H9 (cell line): ENCODE measurements around the gene ZNF578. TPM values are rescaled to one million over a fixed set of nuclear protein-coding genes. Genes with fewer than 3 reads are reported as not detected.
"Not testable (repeated sequence)": the region's sequence is repeated elsewhere in the genome, so short reads cannot be mapped to it uniquely, and the experiment has no call there.

Source experiments
- DNase-seq: peaks from one replicate; pipeline ENCODE4 v3.0.0-alpha.2; 2017
- H2AFZ ChIP-seq: one replicate; pipeline ENCODE4 v1.6.1; 2013; ENCODE audit warnings: mild to moderate bottlenecking, low read length, control low read depth, moderate library complexity
- H2AK5ac ChIP-seq: 2 replicates; pipeline ENCODE4 v1.6.1; 2013; ENCODE audit warnings: low read length, control low read depth, mixed read lengths; ENCODE audit not compliant: insufficient read length
- H2BK120ac ChIP-seq: one replicate; pipeline ENCODE4 v1.6.1; 2013; ENCODE audit warnings: low read depth, mild to moderate bottlenecking, low read length, control low read depth, inconsistent platforms; ENCODE audit not compliant: poor library complexity, severe bottlenecking
- H2BK12ac ChIP-seq: 2 replicates; pipeline ENCODE4 v1.6.1; 2013; ENCODE audit warnings: low read length, control low read depth, mixed read lengths, low read depth; ENCODE audit not compliant: insufficient read length
- H2BK15ac ChIP-seq: 2 replicates; pipeline ENCODE4 v1.6.1; 2013; ENCODE audit warnings: low read depth, low read length, control low read depth
- H2BK20ac ChIP-seq: one replicate; pipeline ENCODE4 v1.6.1; 2013; ENCODE audit warnings: low read depth, mild to moderate bottlenecking, low read length, control low read depth, inconsistent platforms; ENCODE audit not compliant: poor library complexity, severe bottlenecking
- H2BK5ac ChIP-seq: 2 replicates; pipeline ENCODE4 v1.6.1; 2013; ENCODE audit warnings: low read length, control low read depth, mixed read lengths; ENCODE audit not compliant: insufficient read length
- H3K14ac ChIP-seq: 2 replicates; pipeline ENCODE4 v1.6.1; 2013; ENCODE audit warnings: low read length, control low read depth; ENCODE audit not compliant: insufficient read depth
- H3K18ac ChIP-seq: 2 replicates; pipeline ENCODE4 v1.6.1; 2013; ENCODE audit warnings: low read depth, mild to moderate bottlenecking, mixed read lengths, low read length, control low read depth; ENCODE audit not compliant: insufficient read length
- H3K23ac ChIP-seq: 2 replicates; pipeline ENCODE4 v1.6.1; 2013; ENCODE audit warnings: low read length, control low read depth, mixed read lengths, low read depth; ENCODE audit not compliant: insufficient read length
- H3K23me2 ChIP-seq: 2 replicates; pipeline ENCODE4 v1.6.1; 2013; ENCODE audit warnings: low read depth, mild to moderate bottlenecking, mixed read lengths, low read length, control low read depth; ENCODE audit not compliant: insufficient read length, poor library complexity, severe bottlenecking
- H3K27ac ChIP-seq: 2 replicates; pipeline ENCODE4 v1.5.1; 2013; ENCODE audit warnings: low read length, control low read depth, mixed read lengths, low read depth; ENCODE audit not compliant: insufficient read length
- H3K27me3 ChIP-seq: 2 replicates; pipeline ENCODE4 v1.6.1; 2013; ENCODE audit warnings: low read length, control low read depth, inconsistent platforms; ENCODE audit not compliant: insufficient read depth
- H3K4ac ChIP-seq: 2 replicates; pipeline ENCODE4 v1.6.1; 2013; ENCODE audit warnings: low read depth, mild to moderate bottlenecking, control low read depth, inconsistent platforms, low read length, moderate library complexity
- H3K4me1 ChIP-seq: 2 replicates; pipeline ENCODE4 v1.6.1; 2013; ENCODE audit warnings: low read length, control low read depth, inconsistent platforms; ENCODE audit not compliant: insufficient read depth
- H3K4me2 ChIP-seq: 2 replicates; pipeline ENCODE4 v1.6.1; 2013; ENCODE audit warnings: low read length, control low read depth, mixed read lengths; ENCODE audit not compliant: insufficient read length, insufficient read depth
- H3K56ac ChIP-seq: 2 replicates; pipeline ENCODE4 v1.6.1; 2013; ENCODE audit warnings: low read depth, mild to moderate bottlenecking, mixed read lengths, low read length, control low read depth; ENCODE audit not compliant: insufficient read length
- H3K79me1 ChIP-seq: 2 replicates; pipeline ENCODE4 v1.6.1; 2013; ENCODE audit warnings: low read depth, mild to moderate bottlenecking, moderate library complexity, low read length, control low read depth, inconsistent platforms; ENCODE audit not compliant: insufficient read depth, poor library complexity, severe bottlenecking
- H3K79me2 ChIP-seq: 2 replicates; pipeline ENCODE4 v1.6.1; 2013; ENCODE audit warnings: low read length, control low read depth, inconsistent platforms; ENCODE audit not compliant: insufficient read depth
- H3K9ac ChIP-seq: 2 replicates; pipeline ENCODE4 v1.6.1; 2013; ENCODE audit warnings: low read length, control low read depth, mixed read lengths; ENCODE audit not compliant: insufficient read length; ENCODE audit errors: extremely low read depth
- H3K9me3 ChIP-seq: one replicate; pipeline ENCODE4 v1.6.1; 2013; ENCODE audit warnings: low read depth, low read length, inconsistent platforms; ENCODE audit not compliant: control insufficient read depth
- H3T11ph ChIP-seq: one replicate; pipeline ENCODE4 v1.6.1; 2013; ENCODE audit warnings: mild to moderate bottlenecking, low read length, control low read depth, inconsistent platforms
- H4K20me1 ChIP-seq: one replicate; pipeline ENCODE4 v1.6.1; 2013; ENCODE audit not compliant: control insufficient read depth, insufficient read length, insufficient read depth
- H4K5ac ChIP-seq: 2 replicates; pipeline ENCODE4 v1.6.1; 2013; ENCODE audit warnings: low read depth, mild to moderate bottlenecking, mixed read lengths, low read length, control low read depth; ENCODE audit not compliant: insufficient read length
- H4K8ac ChIP-seq: replicated peaks from 2 replicates; pipeline ENCODE4 v1.6.1; 2013; ENCODE audit warnings: low read length, control low read depth, mixed read lengths, low read depth; ENCODE audit not compliant: insufficient read length
- H4K91ac ChIP-seq: 2 replicates; pipeline ENCODE4 v1.6.1; 2013; ENCODE audit warnings: low read depth, mild to moderate bottlenecking, moderate library complexity, mixed read lengths, low read length, control low read depth; ENCODE audit not compliant: insufficient read length
- H3K27ac Mint-ChIP-seq, 3 experiments: 2 replicates in 2 of 3; 3 replicates in 1 of 3; pipeline ENCODE4 v1.8.0; 2020 to 2021; ENCODE audit warnings: mixed read lengths in 3 of 3, mild to moderate bottlenecking in 1 of 3, moderate library complexity in 1 of 3
- H3K27me3 Mint-ChIP-seq: 2 replicates; pipeline ENCODE4 v1.8.0; 2021; ENCODE audit warnings: low read depth, mild to moderate bottlenecking, moderate library complexity, mixed read lengths
- H3K36me3 Mint-ChIP-seq, 3 experiments: 2 replicates in 2 of 3; 3 replicates in 1 of 3; pipeline ENCODE4 v1.8.0; 2020 to 2021; ENCODE audit warnings: low read depth in 3 of 3, mixed read lengths in 3 of 3; ENCODE audit not compliant: insufficient read depth in 1 of 3
- H3K4me1 Mint-ChIP-seq, 2 experiments: 2 replicates each; pipeline ENCODE4 v1.8.0; 2020; ENCODE audit warnings: mixed read lengths in 2 of 2
- H3K4me3 Mint-ChIP-seq, 2 experiments: 2 replicates in 1 of 2; 3 replicates in 1 of 2; pipeline ENCODE4 v1.8.0; 2020 to 2021; ENCODE audit warnings: mild to moderate bottlenecking in 2 of 2, mixed read lengths in 2 of 2, moderate library complexity in 1 of 2
- H3K9me3 Mint-ChIP-seq, 2 experiments: 2 replicates in 1 of 2; 3 replicates in 1 of 2; pipeline ENCODE4 v1.8.0; 2020; ENCODE audit warnings: mild to moderate bottlenecking in 2 of 2, mixed read lengths in 2 of 2, moderate library complexity in 1 of 2
- WGBS: extraction: QIAGEN DNeasy Blood & Tissue Kit; methylation state at CpG from one replicate; pipeline ENCODE4 v1.1.7; 2013; ENCODE audit warnings: missing lambda C conversion rate, low lambda C conversion rate, mixed read lengths; ENCODE audit not compliant: insufficient read length; ENCODE audit errors: extremely low coverage; 5-methylcytosine and 5-hydroxymethylcytosine counted together
- total RNA-seq: library from RNA; stranded (reverse); gene quantifications from 2 replicates; pipeline ENCODE4 v1.2.1, GENCODE V29; 2021

Gene ZNF578
- total RNA-seq, 1 experiment from 2014 or later: 5.3 TPM

- not testable (repeated sequence) for H3K9me3 ChIP-seq, H4K5ac ChIP-seq, H2BK120ac ChIP-seq, H3K23me2 ChIP-seq, H3K4me2 ChIP-seq, DNase-seq, H4K91ac ChIP-seq, H3K23ac ChIP-seq, H3K4me3 Mint-ChIP-seq, H2AK5ac ChIP-seq, H3K79me1 ChIP-seq, H3K27me3 Mint-ChIP-seq, H4K20me1 ChIP-seq, H2BK20ac ChIP-seq, H3K9ac ChIP-seq, H3K18ac ChIP-seq, H3K27ac ChIP-seq, H2BK5ac ChIP-seq, H3K4me1 ChIP-seq, H3K79me2 ChIP-seq, H2BK12ac ChIP-seq, H3K56ac ChIP-seq, H4K8ac ChIP-seq, H2AFZ ChIP-seq, H3K27me3 ChIP-seq, H3K4ac ChIP-seq, H2BK15ac ChIP-seq, H3T11ph ChIP-seq, H3K14ac ChIP-seq
- peaks cover 8 to 12% of the 10 kb centered on the region in 2 experiments; a peak in 4 of 5 replicates for H3K9me3 Mint-ChIP-seq
- H3K27ac Mint-ChIP-seq: peak overlapping the region in 1 of 3 experiments; percentile 14; a peak in 2 of 7 replicates
- peaks cover 34 to 42% of the 10 kb centered on the region in 2 experiments for H3K4me1 Mint-ChIP-seq
- WGBS: no CpG with 5 or more reads among the region's 8 CpGs
- peaks cover 25 to 40% (median 32%) of the 10 kb centered on the region in 3 experiments for H3K36me3 Mint-ChIP-seq
Measured at GRCh38 chr19:52561611-52562010, 108.3 kb downstream of the ZNF578 start.

Other genes with a start within 250 kb of the ZNF578 start
- 31.4 and 33.6 TPM in 2 replicates for gene ZNF766, start 184.0 kb upstream of the ZNF578 start, total RNA-seq
- gene ZNF480, start 156.4 kb upstream of the ZNF578 start, total RNA-seq: 39.2 and 42.5 TPM in 2 replicates
- gene ZNF610, start 117.3 kb upstream of the ZNF578 start, total RNA-seq: 5.9 and 6.4 TPM in 2 replicates
- 1.9 and 2.3 TPM in 2 replicates for gene ZNF880, start 83.6 kb upstream of the ZNF578 start, total RNA-seq
- 0.81 TPM in 2 replicates for gene ZNF528, start 55.7 kb upstream of the ZNF578 start, total RNA-seq
- not detected in 2 replicates for gene ZNF534, start 24.4 kb upstream of the ZNF578 start, total RNA-seq
- gene ZNF808, start 74.1 kb downstream of the ZNF578 start, total RNA-seq: 33.7 and 35.7 TPM in 2 replicates
- gene ZNF701, start 116.7 kb downstream of the ZNF578 start, total RNA-seq: 23.7 and 24.4 TPM in 2 replicates
- gene ZNF83, start 184.8 kb downstream of the ZNF578 start, total RNA-seq: 28.7 and 31.6 TPM in 2 replicates